Heart left ventricle (tissue), 16 donors: ENCODE measurements around the gene TMEFF1. TPM values are rescaled to one million over a fixed set of nuclear protein-coding genes. Genes with fewer than 3 reads are reported as not detected.

Source experiments
- ATAC-seq, 4 donors: fragments of 200-7000 bp; cut with Tn5 transposase; one replicate each; pipeline ENCODE4 v1.9.1; 2020 to 2022; ENCODE audit warnings: moderate library complexity in 4 of 4, mild to moderate bottlenecking in 3 of 4, moderate number of reproducible peaks in 1 of 4
- DNase-seq, 5 donors: peaks; one replicate each; pipeline ENCODE4 v3.0.0-alpha.2; 2020
- H3K27ac ChIP-seq, 12 donors: fragments of 200-600 bp; sonication (generic) in 4 of 12; one replicate each; pipeline versions ENCODE4 v1.5.0 to v1.8.0; 2016 to 2022; ENCODE audit warnings: mild to moderate bottlenecking in 2 of 12
- H3K27me3 ChIP-seq, 9 donors: fragments of 200-600 bp; sonication (generic) in 2 of 9; one replicate each; pipeline versions ENCODE4 v1.5.1 to v1.8.0; 2016 to 2022; ENCODE audit warnings: mild to moderate bottlenecking in 3 of 9
- H3K36me3 ChIP-seq, 9 donors: fragments of 200-600 bp; sonication (generic) in 2 of 9; one replicate each; pipeline versions ENCODE4 v1.5.0 to v1.8.0; 2018 to 2022; ENCODE audit warnings: mild to moderate bottlenecking in 2 of 9
- H3K4me1 ChIP-seq, 12 donors: fragments of 200-600 bp; sonication (generic) in 4 of 12; one replicate each; pipeline versions ENCODE4 v1.5.0 to v1.8.0; 2016 to 2022; ENCODE audit warnings: mild to moderate bottlenecking in 3 of 12
- H3K4me3 ChIP-seq, 12 donors: fragments of 200-600 bp; sonication (generic) in 4 of 12; one replicate each; pipeline versions ENCODE4 v1.5.0 to v1.8.0; 2017 to 2022; ENCODE audit warnings: mild to moderate bottlenecking in 9 of 12, moderate library complexity in 4 of 12
- H3K9me3 ChIP-seq, 12 donors: fragments of 200-600 bp; sonication (generic) in 4 of 12; one replicate each; pipeline versions ENCODE4 v1.5.0 to v1.8.0; 2016 to 2022; ENCODE audit warnings: mild to moderate bottlenecking in 1 of 12
- POLR2A ChIP-seq, 2 donors: fragments of 450-650 bp; IDR thresholded peaks; one replicate each; pipeline ENCODE4 v1.6.1; 2017; ENCODE audit warnings: antibody characterized with exemption in 2 of 2, mild to moderate bottlenecking in 2 of 2, moderate library complexity in 2 of 2
- WGBS, 4 donors: extraction: QIAGEN DNeasy Blood & Tissue Kit in 2 of 4; methylation state at CpG; one replicate each; pipeline versions ENCODE4 v1.1.5 to v1.1.7; 2013 to 2018; 5-methylcytosine and 5-hydroxymethylcytosine counted together
- intact Hi-C, 10 donors: fragments of 100-400 bp; cut with DNase I; formaldehyde crosslinking; loops; one replicate each; pipeline versions ENCODE4 v1.11.1 to v1.14.2; 2022
- polyA plus RNA-seq, 2 donors: library from polyadenylated mRNA; stranded (reverse); fragments of 200-250 nt; gene quantifications; one replicate each; pipeline ENCODE4 v1.2.3, GENCODE V29; 2013
- total RNA-seq, 9 donors: library from RNA; depleted of rRNA in 2 of 9; stranded (reverse); fragments of >200 nt in 2 of 9; fragmentation: NEBNext Ultra II Directional in 3 of 9; extraction: Animal tissue kit (Norgen Biotek cat#: 25700) in 3 of 9; gene quantifications; one replicate each; pipeline versions ENCODE4 v1.1.0 to v1.2.4, GENCODE V29; 2016 to 2023
- TF ChIP-seq, protein P1 (sequence below), 12 donors: fragments of 200-600 bp; sonication (generic) in 4 of 12; IDR thresholded peaks; one replicate each; pipeline versions ENCODE4 v1.5.0 to v1.8.0; 2018 to 2022; ENCODE audit warnings: antibody characterized with exemption in 12 of 12, mild to moderate bottlenecking in 5 of 12
- donor health status: ischemic (EF 13 %, LVEDD 7.1; RV severe dilation, severe dysfunction).
- donor health status: healthy with polysubstance abuse.
- donor health status: DM: no; HTN: yes; CAD: no.
- donor health status: DM: no; HTN: no; CAD: no.
- donor health status: ischemic (EF 25% LVEDD 6.9; RV normal size, moderate dysfunction).
- donor health status: ischemic (EF 25% LVEDD 5.7; RV mildly dilated, moderate dysfunction).
- donor health status: healthy.
- donor health status: DM: yes; HTN: yes; CAD: no.
- donor health status: ischemic (EF 35%, LVEDD 5.7; RV mildly dilated, moderate dysfunction).
- donor health status: nonischemic (EF 11% LVEDD 7.7; RV severe dilation, severe dysfunction).
- donor health status: DM: yes; HTN: yes; CAD: no.
- donor health status: PGD.
- donor health status: ischemic (EF 29% LVEDD 5.4; RV normal size, mild dysfunction).
- donor health status: nonischemic (EF 23%, LVEDD 6.1; RV moderate dilation, normal function).

TMEFF1 gene
- total and polyA plus RNA-seq, 11 donors = 0.03 to 1.1 (median 0.19) TPM; not detected in 4

DNA sequence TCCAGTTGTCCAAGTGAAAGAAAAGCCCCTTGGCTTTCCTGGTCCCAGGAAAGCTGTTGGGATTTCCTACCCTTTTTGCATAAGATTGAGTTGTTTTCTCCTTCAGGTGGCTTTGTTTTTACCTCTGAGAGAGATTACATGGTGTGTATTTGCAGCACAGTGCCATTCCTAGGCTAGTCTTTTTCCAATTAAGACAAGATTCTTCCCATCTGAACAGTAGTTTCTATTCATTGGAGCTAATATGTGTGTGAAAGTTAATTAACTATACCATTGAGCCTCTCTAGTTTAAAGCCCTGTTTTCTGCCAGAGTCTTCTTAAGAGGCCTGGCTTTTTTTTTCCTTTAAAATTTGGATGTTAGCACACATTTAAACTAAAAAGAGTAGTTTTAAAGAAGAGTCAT lies 25.9 kb upstream of the TMEFF1 start:
- no peaks in the 10 kb centered on the region for H3K9me3 ChIP-seq
- H3K27me3 ChIP-seq = no peaks in the 10 kb centered on the region
- ATAC-seq (no peak), DNase-seq (no peak)
- no peak overlapping the region for H3K27ac ChIP-seq
- H3K4me3 ChIP-seq = no peak overlapping the region
- peaks cover 0 to 16% (median 0%) of the 10 kb centered on the region in 12 donors for H3K4me1 ChIP-seq
- H3K36me3 ChIP-seq = peaks cover 0 to 36% (median 24%) of the 10 kb centered on the region in 9 donors
- TF ChIP-seq POLR2A (IDR thresholded peaks at IDR 0.05) = no peak
- TF ChIP-seq, protein P1, sequence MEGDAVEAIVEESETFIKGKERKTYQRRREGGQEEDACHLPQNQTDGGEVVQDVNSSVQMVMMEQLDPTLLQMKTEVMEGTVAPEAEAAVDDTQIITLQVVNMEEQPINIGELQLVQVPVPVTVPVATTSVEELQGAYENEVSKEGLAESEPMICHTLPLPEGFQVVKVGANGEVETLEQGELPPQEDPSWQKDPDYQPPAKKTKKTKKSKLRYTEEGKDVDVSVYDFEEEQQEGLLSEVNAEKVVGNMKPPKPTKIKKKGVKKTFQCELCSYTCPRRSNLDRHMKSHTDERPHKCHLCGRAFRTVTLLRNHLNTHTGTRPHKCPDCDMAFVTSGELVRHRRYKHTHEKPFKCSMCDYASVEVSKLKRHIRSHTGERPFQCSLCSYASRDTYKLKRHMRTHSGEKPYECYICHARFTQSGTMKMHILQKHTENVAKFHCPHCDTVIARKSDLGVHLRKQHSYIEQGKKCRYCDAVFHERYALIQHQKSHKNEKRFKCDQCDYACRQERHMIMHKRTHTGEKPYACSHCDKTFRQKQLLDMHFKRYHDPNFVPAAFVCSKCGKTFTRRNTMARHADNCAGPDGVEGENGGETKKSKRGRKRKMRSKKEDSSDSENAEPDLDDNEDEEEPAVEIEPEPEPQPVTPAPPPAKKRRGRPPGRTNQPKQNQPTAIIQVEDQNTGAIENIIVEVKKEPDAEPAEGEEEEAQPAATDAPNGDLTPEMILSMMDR (IDR thresholded peaks at IDR 0.05) = no peak
- intact Hi-C loops = loop anchor here in 3 of 10 donors (5.0 to 10.0 kb wide), 2 partner anchors 148 to 150 kb away; no protein-coding TSS in a partner anchor

DNA sequence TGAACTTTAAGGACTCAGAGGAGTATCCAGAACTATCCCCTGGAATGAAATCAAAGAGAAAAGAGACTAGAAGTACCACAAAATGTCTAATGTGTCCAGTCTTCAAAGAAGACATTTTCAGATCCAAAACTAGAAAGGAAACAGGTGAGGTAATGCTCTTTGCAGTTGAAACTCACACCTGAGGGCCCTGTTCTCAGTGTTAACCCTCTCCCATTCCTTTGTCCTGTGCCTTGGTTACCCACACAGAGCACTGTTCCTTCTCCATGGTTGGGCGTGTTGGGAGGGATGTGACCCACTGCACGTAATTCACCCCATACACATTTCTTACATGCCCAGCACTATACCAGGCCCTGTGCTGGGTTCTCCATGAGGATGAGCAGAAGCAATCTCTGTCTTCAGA lies 24.7 kb upstream of the TMEFF1 start:
- H3K27ac ChIP-seq = no peak overlapping the region
- ATAC-seq = no peak
- no peak overlapping the region for H3K4me3 ChIP-seq
- H3K36me3 ChIP-seq = peaks cover 0 to 34% (median 25%) of the 10 kb centered on the region in 9 donors
- H3K9me3 ChIP-seq = peaks cover 0 to 7% (median 0%) of the 10 kb centered on the region in 12 donors
- TF ChIP-seq, protein P1 (IDR thresholded peaks at IDR 0.05) = no peak
- no peak for TF ChIP-seq POLR2A (IDR thresholded peaks at IDR 0.05)
- no peak for DNase-seq
- H3K4me1 ChIP-seq = peaks cover 0 to 16% (median 0%) of the 10 kb centered on the region in 12 donors
- no peaks in the 10 kb centered on the region for H3K27me3 ChIP-seq
- intact Hi-C loops = loop anchor here in 3 of 10 donors (5.0 to 10.0 kb wide), 2 partner anchors 147 to 149 kb away; no protein-coding TSS in a partner anchor
- 95 to 100% (median 98%) methylated on average over 2 of the region's 2 CpGs for WGBS, 4 donors

DNA sequence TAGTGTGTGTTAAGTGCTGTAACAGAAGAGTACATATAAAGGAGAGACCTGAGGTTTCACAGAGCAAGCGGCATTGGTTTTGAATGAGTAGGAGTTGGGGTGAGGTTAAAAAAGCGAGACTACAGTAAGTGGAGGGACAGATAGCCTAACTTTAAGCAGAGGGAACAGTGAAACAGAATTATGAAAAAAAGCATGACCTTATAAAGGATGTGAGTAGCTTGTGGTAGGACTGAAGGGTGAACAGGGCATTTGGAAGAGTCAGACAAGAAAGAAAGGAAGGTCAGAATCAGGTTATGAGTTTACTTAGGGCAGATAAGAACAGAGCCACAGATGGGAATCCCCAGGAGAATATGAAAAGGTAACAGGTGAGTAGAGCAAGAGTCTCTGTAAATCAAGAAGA lies 23.5 kb upstream of the TMEFF1 start:
- intact Hi-C loops = loop anchor here in 3 of 10 donors (5.0 to 10.0 kb wide), 2 partner anchors 145 to 148 kb away; no protein-coding TSS in a partner anchor
- H3K36me3 ChIP-seq = peaks cover 0 to 32% (median 20%) of the 10 kb centered on the region in 9 donors

DNA sequence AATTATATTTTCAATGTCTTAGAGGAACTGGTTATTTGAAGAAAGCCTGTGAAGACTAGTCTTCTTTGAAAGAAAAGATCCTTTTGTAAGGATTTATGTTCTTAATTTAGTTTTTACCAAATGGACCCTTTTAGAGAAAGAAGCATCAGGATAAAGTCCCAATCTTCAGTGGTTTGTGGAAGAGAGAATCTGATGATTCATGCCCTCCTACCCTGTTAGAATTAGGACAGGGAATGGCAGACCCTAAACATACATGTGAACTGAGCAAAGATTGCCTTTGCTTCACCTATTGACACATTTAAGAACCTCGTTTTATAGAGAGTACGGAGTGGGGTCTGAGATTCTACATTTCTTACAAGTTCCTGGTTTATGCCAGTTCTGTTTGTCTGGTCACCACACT lies 20.1 kb upstream of the TMEFF1 start:
- 98 to 100% (median 99%) methylated on average over 2 of the region's 2 CpGs for WGBS, 4 donors
- ATAC-seq (no peak), DNase-seq (no peak)
- Histone ChIP-seq H3K27me3 (no peaks in the 10 kb centered on the region), H3K9me3 (peaks cover 0 to 7% (median 0%) of the 10 kb centered on the region in 12 donors), H3K36me3 (peaks cover 0 to 32% (median 18%) of the 10 kb centered on the region in 9 donors), H3K4me3 (no peak overlapping the region), H3K27ac (no peak overlapping the region), H3K4me1 (peaks cover 0 to 12% (median 0%) of the 10 kb centered on the region in 12 donors)
- intact Hi-C loops = no loop called here
- no peak for TF ChIP-seq POLR2A (IDR thresholded peaks at IDR 0.05)
- TF ChIP-seq, protein P1 (IDR thresholded peaks at IDR 0.05) = no peak

More for the DNA sequence above, 23.5 kb upstream of the TMEFF1 start:
- DNase-seq = no peak
- H3K4me1 ChIP-seq = peaks cover 0 to 15% (median 0%) of the 10 kb centered on the region in 12 donors
- peaks cover 0 to 7% (median 0%) of the 10 kb centered on the region in 12 donors for H3K9me3 ChIP-seq
- no peak for TF ChIP-seq POLR2A (IDR thresholded peaks at IDR 0.05)
- TF ChIP-seq, protein P1 (IDR thresholded peaks at IDR 0.05) = no peak
- 97 to 99% (median 98%) methylated on average over 2 of the region's 2 CpGs for WGBS, 4 donors
- ATAC-seq = no peak
- no peak overlapping the region for H3K4me3 ChIP-seq
- no peaks in the 10 kb centered on the region for H3K27me3 ChIP-seq
- no peak overlapping the region for H3K27ac ChIP-seq
